RPMI7951 (cell line): ENCODE results near the gene CFDP1. TPM values are rescaled to one million over a fixed set of nuclear protein-coding genes. Genes with fewer than 3 reads are reported as not detected.
"Not testable (repeated sequence)": the region's sequence is repeated elsewhere in the genome, so short reads cannot be mapped to it uniquely, and the experiment has no call there.

Source experiments
- DNase-seq: peaks from one replicate; pipeline ENCODE4 v3.0.0-alpha.2; 2012; ENCODE audit warnings: low read depth
- total RNA-seq: library from RNA; depleted of rRNA; stranded (reverse); fragments of >200 nt; shearing (Covaris generic); gene quantifications from 2 replicates; pipeline ENCODE4 v1.2.3, GENCODE V29; 2014

The CFDP1 gene
- total RNA-seq, 1 experiment from 2014 or later: 86.9 TPM

DNA sequence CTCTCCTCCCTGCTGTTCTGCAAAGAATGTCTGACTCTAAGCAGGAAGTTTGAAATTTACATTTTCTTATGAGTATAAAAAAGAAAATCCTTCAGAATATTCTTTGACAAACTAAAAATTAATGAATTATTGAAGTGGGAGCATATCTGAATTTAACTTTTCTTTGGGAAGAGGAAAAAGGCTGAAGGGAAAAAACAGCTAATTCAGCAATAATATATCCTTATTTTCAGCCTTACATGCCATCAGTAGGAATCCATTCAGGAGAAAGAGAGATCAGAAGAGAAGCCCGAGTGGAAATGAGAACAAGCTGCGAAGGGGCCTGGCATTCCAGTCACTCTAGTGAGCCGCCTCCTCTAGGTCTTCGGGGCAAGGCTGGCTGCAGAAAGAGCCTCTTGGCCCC lies 140.1 kb downstream of the CFDP1 start:
- no peak for DNase-seq

DNA sequence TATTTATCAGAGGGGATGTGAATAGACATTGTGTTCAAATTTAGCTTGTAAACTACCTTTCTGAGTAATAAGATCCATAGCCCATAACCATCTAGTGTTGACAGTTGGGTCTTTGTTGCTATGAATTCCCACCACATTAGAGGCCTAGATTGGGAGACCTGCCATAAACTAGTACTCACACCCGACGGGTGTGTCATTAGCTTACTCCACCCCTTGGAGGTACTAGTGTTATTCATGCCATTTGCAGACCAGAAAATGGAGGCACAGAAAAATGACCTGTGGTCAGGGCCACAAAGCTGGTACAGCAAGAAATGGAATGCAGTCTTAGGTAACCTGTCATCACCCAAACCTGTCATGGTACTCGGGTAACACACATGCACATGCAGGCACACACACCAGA lies 140.6 kb downstream of the CFDP1 start:
- DNase-seq: no peak

DNA sequence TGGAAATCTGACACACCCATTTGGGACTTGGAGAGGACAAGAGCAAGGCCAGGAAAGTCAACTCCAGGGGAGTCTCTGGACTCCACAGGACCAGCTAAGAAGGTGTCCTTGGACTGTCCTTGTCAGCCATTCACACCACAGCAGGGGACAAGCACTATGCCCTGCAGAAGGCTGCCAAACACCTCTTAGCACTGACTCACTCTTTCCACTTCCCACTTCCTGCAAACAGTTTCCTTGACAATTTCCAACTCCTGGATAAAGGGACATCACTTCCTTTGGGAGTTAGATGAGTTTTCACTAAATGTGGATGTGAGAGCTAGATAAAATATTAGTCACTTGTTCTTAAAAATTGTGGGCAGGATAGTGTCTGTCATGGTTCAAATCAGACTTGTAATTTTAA lies 144.1 kb downstream of the CFDP1 start:
- DNase-seq: peak; percentile 78

DNA sequence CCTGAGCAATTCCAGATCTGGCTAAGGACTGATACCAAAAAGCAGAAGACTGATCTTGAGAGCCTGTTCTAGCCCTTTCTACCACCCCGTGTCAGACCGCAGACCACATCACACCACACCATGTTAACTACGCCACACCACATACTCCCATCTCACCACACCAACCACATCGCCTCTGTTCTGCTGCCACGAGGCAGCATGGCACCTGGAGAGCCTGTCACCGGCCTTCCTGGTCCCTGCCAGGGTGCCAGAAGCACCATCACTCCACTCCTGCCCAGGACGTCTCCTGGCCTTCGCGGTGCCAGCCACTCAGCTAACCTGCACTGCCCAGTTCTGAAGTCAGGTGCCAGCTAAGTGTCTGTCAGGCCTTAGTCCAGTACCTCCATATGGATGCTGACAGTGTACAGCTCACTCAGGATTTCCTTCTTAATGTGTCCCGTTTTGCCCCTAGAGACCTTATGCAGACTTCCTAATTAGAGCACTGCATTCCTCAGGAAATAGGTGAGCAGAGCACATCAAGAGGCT lies 144.6 kb downstream of the CFDP1 start:
- peak; percentile 71 for DNase-seq

DNA sequence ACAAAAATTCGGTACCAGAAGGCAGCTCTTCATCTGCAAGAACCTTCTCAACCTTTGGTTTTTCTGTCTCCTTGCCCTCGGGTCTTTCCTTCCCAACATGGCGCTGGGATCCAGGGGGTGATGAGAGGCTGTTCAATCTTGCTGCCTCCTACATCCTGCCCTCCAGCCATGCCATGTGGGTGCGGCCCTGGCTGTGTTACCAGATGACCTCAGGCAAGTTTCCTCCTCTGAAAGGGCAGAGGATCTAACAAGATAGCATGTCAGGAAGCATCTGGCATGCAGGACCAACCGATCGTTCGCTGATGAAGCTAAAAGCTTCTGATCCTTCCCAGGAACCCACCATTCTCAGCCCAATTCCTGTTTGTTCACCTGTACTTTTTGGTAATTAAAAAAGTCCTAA lies 145.1 kb downstream of the CFDP1 start:
- DNase-seq: peak; percentile 87

DNA sequence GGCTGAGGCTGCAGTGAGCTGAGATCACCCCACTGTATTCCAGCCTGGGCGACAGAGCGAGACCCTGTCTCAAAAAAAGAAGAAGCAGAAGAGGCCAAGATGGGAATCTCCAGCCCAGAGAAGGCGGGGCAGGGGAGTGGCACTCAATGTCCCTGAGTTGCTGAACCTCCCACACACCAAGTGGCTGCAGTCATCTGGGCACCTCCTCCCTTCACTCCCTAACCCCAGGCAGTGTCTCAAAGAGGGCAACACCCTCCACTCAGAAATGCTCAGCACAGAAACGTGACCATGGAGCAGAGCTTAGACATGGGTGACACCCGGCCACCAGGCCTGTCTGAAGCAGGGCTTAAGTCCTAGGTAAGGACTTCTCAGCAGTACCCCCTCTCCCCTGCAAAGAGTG lies 145.6 kb downstream of the CFDP1 start:
- DNase-seq: peak; percentile 53

DNA sequence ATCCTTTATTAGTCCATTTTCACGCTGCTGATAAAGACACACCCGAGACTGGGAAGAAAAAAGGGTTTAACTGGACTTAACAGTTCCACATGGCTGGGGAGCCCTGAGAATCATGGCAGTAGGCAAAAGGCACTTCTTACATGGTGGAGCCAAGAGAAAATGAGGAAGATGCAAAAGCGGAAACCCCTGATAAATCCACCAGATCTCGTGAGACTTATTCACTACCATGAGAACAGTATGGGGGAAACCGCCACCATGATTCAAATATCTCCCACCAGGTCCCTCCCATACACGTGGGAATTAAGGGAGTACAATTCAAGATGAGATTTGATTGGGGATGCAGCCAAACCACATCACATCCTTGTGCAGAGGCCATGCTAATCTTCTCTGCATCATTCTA lies 146.9 kb downstream of the CFDP1 start:
- no peak for DNase-seq

DNA sequence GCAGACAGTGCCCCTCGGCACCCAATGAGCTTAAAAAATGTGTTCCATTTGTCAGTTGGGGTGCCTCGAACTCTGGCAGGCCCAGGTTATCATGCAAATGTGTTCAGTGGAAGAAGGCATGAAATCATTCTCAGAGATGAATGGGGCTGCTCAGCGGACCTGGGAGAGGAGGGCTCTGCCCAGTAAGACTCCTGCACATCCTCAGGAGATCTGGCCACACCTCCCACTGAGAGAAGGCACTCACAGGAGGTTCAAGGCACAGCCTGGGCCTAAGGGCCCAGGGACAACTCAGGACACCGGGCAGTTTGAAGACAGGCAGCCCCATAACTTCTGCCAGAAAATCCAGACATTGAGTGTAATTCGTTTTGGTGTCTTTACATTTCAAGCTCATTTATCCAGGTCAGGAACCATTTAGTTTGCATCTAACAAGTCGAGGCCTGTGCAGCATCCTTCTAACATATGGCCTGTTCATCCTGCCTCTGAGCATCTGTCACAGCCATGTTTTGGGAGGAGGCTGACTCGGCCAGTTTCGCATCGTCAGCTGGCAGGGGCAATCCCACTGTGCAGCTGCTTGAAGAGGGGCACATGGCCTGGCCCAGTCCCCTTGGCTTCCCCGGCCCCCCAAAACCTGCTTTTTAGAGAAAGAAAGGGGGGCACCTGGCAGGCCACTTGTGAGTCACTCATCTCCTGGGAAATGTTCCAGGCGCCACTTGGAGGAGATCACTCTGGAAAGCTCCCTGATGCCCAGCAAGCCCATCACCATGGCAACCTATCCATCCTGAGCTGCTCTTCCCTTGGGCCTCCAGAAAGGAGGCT lies 150.6 kb downstream of the CFDP1 start:
- DNase-seq: peak; percentile 64

DNA sequence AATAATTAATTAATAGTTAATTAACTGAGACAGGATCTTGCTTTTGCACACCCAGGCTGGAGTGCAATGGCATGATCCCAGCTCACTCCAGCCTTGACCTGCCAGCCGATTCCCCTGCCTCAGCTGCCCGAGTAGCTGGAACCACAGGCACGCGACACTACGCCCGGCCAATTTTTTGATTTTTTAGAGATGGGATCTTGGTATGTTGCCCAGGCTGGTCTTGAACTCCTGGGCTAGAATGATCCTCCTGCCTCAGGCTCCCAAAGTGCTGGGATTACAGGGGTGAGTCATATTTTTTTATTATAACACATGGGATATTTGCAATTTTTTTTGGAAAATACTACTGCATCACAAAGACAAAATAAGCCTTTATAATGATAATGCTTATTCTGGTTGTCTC lies 151.5 kb downstream of the CFDP1 start:
- no peak for DNase-seq

DNA sequence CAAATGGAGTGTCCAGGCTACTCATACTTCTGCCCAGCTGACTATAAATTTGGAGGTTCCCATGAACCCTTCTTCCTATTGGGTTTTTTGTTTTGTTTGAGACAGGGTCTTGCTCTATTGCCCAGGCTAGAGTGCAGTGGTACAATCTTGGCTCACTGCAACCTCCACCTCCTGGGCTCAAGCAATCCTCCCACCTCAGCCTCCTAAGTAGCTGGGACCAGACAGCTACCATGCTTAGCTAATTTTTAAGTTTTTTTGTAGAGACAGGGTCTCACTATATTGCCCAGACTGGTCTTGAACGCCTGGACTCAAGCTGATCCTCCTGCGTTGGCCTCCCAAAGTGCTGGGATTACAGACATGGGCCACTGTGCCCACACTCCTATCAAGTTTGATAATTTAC lies 152.3 kb downstream of the CFDP1 start:
- DNase-seq: not testable (repeated sequence)

DNA sequence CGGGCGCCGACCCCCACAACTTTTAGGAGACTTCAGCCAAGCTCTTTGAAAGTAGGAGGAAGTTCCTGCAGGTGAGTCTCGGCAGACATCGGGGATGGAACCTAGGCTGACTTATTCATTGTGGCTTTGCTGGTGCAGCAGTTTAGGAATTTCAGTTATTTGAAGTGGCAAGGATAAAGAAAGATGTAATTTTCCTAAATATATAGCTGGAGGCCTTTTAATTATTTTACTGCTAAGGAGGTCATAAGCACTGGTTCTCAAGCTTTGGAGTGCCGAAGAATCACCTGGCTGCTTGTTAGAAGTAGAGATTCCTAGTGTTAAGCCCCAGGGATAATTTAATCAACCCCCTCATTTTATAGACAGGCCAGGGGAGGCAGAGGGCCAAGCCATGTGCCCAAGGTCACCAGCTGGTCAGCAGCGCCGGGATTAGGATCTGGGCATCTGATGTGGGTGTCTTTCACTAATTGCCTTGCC lies 152.9 kb downstream of the CFDP1 start:
- no peak for DNase-seq

DNA sequence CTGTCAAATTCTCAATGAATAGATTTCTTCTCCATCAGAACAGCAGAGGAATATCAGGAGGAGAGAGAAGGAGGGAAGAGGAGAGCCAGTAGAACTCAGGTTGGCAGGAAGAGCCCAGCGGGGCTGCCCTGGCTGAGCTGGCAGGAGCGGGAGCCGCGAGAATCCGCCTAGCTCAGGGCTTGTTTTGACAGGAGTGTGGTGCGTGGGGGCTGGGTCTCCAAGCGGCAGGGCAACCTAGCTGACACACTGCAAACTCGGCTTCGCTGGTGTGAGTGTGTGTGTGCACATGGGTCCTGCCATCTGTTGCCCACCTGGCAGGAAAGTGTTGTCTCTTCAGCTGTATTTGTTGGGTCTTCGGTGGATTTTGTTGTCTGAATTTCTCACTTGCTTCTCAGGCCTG lies 154.0 kb downstream of the CFDP1 start:
- DNase-seq: no peak

DNA sequence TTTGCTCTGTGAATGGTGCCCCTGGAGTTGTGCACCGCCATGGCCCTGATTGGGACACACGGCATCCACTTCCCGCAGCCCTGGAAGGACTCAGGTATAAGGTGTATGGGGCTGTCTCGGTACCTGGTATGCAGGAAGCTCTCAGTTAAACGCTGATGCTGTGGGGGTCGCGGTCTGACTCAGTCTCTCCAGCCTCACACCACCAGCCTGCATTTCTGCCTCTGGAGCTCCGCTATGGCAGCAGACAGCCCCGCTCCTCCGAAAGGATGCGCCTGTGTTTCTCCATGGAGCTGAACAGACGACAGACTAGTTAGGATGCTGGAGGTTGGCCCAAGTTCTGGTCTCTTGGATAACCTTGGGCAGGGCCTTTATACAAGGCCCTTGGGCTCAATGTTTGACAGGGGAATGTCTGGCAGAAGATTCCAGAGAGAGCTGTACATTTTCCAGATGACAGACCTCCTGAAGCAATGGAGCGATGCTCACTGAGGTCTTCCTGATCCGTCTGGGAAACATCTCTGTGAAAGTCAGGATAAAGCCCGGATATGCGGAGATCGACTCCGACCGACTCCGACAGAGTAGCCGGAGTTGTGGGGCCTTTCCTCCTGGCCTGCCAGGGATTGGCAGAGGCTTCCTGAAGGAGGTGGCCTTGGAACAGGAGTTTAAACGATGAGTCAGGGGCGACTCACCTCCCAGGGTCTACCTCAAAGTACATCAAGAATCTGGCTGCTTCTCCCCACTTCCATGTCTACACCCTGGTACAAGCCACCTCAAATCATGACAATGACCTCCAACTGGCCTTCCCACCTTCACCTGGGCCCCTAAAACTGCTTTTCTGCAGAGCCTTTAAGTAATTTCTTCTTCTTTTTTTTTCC lies 160.0 kb downstream of the CFDP1 start:
- peak; percentile 38 for DNase-seq

DNA sequence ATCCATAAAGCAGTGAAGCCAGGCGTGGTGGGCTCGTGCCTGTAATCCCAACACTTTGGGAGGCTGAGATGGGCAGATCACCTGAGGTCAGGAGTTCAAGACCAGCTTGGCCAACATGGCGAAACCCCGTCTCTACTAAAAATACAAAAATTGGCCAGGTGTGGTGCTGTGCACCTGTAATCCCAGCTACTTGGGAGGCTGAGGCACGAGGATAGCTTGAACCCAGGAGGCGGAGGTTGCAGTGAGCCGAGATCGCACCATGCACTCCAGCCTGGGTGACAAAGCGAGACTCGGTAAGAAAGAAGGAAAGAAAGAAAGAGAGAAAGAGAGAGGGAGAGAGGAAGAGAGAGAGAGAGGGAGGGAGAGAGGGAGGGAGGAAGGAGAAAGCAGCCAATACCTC lies 160.7 kb downstream of the CFDP1 start:
- not testable (repeated sequence) for DNase-seq

DNA sequence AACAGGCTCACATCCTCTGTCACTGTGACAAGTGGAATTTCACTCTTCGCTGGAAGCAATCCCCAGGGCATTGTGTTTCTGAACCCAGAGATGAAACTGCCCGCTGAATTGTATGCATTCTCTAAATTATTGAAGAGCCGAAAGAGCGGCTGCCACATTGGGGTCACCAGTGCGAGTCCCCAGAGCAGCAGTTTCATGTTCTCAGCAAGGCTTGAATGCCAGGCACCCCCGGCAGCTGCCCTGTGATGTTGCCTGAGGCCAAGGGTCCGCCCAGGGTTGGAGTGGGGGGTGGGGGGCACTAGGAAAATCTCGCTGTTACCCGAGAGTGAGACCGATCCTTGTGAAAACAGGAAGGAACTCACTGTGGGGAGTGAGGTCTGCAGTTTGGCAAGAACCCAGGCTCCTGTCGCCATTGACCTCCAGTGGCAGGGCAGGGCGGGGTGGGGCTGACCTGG lies 161.2 kb downstream of the CFDP1 start:
- DNase-seq: no peak

DNA sequence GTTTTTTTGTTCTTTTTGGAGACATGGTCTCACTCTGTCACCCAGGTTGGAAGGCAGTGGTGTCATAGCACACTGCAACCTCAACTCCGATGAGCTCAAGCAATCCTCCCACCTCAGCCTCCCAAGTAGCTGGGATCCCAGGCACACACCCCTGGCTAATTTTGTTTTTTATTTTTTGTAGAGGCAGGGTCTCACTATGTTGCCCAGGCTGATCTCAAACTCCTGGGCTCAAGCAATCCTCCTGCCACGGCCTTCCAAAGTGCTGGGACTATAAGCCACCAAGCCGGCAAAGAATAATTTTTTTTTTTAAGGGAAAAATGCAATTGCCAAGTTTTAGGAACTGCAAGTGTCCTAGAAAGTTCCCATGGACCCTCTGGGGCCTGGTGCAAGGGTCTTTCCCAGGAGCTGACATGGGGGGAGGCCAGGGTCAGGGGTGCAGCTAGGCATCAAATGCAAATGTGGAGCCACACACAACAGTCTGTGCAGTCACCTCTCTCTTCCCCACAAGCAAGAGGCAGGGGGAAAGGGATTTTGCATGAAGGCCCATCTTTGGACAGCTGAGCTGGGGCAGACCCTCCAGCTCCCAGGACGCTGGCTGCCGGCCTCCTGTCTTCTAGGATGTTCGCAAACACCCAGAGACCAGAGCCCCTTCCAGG lies 161.7 kb downstream of the CFDP1 start:
- no peak for DNase-seq

DNA sequence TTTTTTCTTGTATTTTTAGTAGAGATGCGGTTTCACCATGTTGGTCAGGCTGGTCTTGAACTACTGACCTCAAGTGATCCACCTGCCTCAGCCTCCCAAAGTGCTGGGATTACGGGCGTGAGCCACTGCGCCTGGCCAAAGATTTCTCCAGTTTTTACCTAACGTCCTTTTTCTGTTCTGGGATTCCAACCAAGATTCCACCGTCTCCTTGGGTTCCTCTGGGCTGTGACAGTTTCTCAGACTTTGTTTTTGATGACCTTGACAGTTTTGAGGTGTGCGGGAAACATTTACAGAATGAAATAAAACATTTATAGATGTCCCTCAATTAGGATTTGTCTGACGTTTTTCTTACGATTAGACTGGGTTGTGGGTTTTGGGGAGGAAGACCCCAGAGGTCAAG lies 163.9 kb downstream of the CFDP1 start:
- not testable (repeated sequence) for DNase-seq

DNA sequence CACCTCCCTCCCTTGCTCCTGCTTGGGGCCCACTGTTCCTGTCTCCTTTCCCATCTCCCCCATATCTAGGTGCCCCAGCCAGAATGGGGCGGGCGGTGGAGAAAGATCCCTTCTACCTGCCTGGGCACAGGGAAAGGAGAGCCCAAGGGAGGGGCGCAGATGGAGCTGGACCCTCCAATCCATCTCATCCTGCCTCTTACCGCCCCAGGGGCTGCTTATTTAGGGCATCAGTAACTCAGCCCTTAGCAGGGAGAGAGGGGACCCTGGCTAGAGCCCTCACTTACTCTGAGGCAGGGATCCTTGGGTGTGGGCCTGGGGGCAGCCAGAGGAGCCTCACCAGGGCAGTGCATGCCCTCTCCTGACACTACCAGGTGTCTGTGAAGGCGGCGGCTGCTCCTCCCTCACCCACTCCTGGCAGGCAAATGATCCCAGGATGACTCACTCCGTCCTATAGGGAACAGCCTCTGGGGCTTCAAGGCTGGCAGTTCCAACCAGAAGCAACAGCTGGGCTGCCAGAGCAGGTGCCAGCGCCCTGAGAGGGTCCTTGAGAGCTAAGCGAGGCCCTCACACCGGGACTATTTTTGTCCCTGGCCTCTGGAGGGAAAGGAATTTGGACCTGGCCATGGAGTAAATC lies 165.6 kb downstream of the CFDP1 start:
- DNase-seq: peak; percentile 85

DNA sequence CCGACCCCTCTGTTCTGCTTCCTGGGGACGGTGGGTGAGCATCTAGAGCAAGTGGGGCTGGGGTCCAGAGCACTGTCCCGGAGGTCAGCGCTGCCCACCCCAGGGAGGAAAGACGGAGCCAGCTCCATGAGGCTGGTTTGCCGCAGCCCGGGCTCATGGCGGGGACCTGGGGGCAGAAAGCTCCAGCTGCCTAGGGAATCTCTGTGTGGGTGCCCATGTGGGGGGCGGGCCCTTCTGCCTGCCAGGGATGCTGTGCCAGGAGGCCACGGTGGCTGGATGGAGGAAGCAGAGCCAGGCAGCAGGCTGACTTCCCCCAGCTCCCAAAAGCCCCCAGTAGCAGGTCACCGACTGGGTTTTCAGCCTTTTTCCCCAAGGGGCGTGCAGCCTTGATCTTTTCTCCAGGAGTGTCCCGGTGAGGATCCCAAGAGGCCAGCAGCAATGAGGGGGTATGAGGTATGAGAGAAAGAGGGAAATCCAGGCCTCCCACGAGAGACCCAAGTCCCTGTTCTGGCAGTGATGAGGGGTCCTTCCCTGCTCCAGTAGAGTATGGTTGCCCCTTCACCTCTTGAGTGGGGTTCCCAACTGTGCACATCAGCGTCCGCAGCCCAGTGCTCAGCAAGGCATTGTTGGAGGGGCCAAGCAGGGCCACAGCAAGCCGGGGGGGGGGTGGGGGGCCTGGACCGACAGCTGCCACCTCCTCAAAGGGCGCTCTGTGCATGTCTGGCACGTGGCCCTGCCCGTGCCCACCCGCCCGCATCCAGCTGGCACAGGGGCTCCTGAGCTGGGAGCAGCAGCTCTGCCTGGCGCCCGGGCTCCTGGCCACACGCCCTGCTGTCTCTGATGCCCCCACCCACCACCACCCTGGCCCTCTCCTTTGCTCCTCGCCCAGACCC lies 166.3 kb downstream of the CFDP1 start:
- DNase-seq: no peak

DNA sequence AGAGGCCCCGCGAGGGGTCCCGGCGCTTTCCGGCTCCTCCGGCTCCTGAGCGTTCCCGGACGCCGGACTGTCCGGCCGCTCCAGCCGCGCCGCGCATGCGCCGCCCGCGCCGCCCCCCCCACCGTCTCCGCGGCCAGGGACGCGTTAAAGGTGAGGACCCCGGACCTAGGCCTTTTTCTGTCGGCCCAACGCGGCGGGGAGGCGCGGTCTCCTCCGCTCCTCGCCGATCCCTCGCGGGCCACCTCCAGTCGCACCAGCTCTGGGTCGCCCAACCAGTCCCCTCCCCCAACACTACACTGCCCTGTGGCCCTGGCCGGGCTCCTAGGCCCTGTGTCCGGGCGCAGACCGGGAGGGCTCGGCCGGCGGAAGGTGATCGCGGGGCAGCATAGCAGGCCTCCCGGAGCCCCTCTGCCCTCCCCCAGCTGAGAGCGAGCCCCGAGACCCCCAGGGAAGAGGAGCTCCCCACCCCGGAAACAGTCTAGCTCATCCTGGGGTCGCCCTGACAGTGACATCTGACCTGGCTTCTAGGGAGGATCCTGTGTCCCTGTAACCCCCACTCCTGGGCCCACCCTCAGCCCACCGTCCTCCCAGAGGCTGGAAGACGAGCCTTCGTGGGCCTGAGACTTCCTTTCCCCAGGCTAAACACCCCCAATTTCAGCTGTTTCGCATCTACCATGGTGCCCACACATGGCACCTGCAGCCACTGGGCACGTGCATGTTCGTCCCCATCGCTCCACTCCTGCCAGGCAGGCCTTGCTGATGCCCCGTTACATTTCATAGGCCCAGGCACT lies 167.2 kb downstream of the CFDP1 start:
- DNase-seq: peak; percentile 69
